ENCODE results near the gene PSMG2. TPM values are rescaled to one million over a fixed set of nuclear protein-coding genes. Genes with fewer than 3 reads are reported as not detected.

Gene PSMG2
- total and polyA plus RNA-seq, 9 of the 15 experiments (the other 6 are each of a cell fraction or from before 2014, with no cell fraction given) = 59.9 to 271 (median 111) TPM

- no peak for TF ChIP-seq CLOCK (CRISPR knock-in tag; IDR thresholded peaks at IDR 0.05; ENCODE audit: borderline replicate concordance)
- 0 out of 2 replicates have a peak, but pooled peaks have one; percentile 48 for TF ChIP-seq SMC3 (conservative IDR thresholded peaks at IDR 0.05; ENCODE audit: insufficient read depth, low read depth, low read length)
- TF ChIP-seq FOXA3 (CRISPR knock-in tag; conservative IDR thresholded peaks at IDR 0.05 in 1 of 2, IDR thresholded peaks at IDR 0.05 in 1 of 2) = no peak
- peak; percentile 80 for TF ChIP-seq BHLHE40 (IDR thresholded peaks at IDR 0.05; ENCODE audit: low read length)
- TF ChIP-seq ZNF280A (IDR thresholded peaks at IDR 0.05; ENCODE audit: low read depth, partially characterized antibody) = no peak
- TF ChIP-seq NELFE (IDR thresholded peaks at IDR 0.05; ENCODE audit: insufficient read depth, insufficient read length) = no peak
- TF ChIP-seq NRF1 (conservative IDR thresholded peaks at IDR 0.05 in 1 of 2, IDR thresholded peaks at IDR 0.05 in 1 of 2) = peak; percentile 11 to 18; a peak in 1 of 4 replicates
- TF ChIP-seq PATZ1 (CRISPR knock-in tag; IDR thresholded peaks at IDR 0.05; ENCODE audit: borderline replicate concordance) = no peak
- no peak for TF ChIP-seq GTF3C2 (IDR thresholded peaks at IDR 0.05; ENCODE audit: borderline replicate concordance, extremely low read depth, insufficient read length)
- TF ChIP-seq CREM (IDR thresholded peaks at IDR 0.05; ENCODE audit: low read depth) = no peak
- TF ChIP-seq ATF7 (IDR thresholded peaks at IDR 0.05) = no peak
- no peak for TF ChIP-seq MITF (IDR thresholded peaks at IDR 0.05)
- TF ChIP-seq SETDB1 (IDR thresholded peaks at IDR 0.05; ENCODE audit: low read length) = no peak
- TF ChIP-seq ZBTB5 (IDR thresholded peaks at IDR 0.05) = no peak
Observed at GRCh38 chr18:12766986-12767433, 64.2 kb downstream of the PSMG2 start (continued).

Measured in K562 (cell line).